Left lung (tissue), 10 donors: ENCODE measurements around the gene CADM2. TPM values are rescaled to one million over a fixed set of nuclear protein-coding genes. Genes with fewer than 3 reads are reported as not detected.

Experiments
- ATAC-seq: fragments of 200-7000 bp; cut with Tn5 transposase; one replicate; pipeline ENCODE4 v1.9.1; 2020; ENCODE audit warnings: moderate library complexity
- DNase-seq, 4 donors: peaks; one replicate each; pipeline ENCODE4 v3.0.0-alpha.2; 2013 to 2020
- H3K27ac ChIP-seq, 2 donors: fragments of 200-600 bp; sonication (generic) in 1 of 2; one replicate each; pipeline versions ENCODE4 v1.5.0 to v1.8.0; 2020 to 2021
- H3K27me3 ChIP-seq, 2 donors: fragments of 200-600 bp; sonication (generic) in 1 of 2; one replicate each; pipeline versions ENCODE4 v1.5.0 to v1.8.0; 2020 to 2021
- H3K36me3 ChIP-seq, 2 donors: fragments of 200-600 bp; sonication (generic) in 1 of 2; one replicate each; pipeline versions ENCODE4 v1.5.0 to v1.8.0; 2020 to 2021
- H3K4me1 ChIP-seq, 2 donors: fragments of 200-600 bp; one replicate each; pipeline ENCODE4 v1.8.0; 2021
- H3K4me3 ChIP-seq, 2 donors: fragments of 200-600 bp; sonication (generic) in 1 of 2; one replicate each; pipeline versions ENCODE4 v1.5.0 to v1.8.0; 2020 to 2021; ENCODE audit warnings: mild to moderate bottlenecking in 1 of 2
- H3K9me3 ChIP-seq, 2 donors: fragments of 200-600 bp; sonication (generic) in 1 of 2; one replicate each; pipeline versions ENCODE4 v1.5.0 to v1.8.0; 2020 to 2021
- intact Hi-C, 2 donors: fragments of 100-400 bp; cut with DNase I; formaldehyde crosslinking; loops; one replicate each; pipeline versions ENCODE4 v1.11.2 to v1.14.2; 2022
- polyA plus RNA-seq, 6 donors: library from polyadenylated mRNA; unstranded; fragments of 120-200 nt; gene quantifications; one replicate each; pipeline ENCODE4 v1.2.1, GENCODE V29; 2013; ENCODE audit not compliant: insufficient read length in 6 of 6
- total RNA-seq, 2 donors: library from RNA; stranded (reverse); fragmentation: NEBNext Ultra II Directional; extraction: Animal tissue kit (Norgen Biotek cat#: 25700); gene quantifications; one replicate each; pipeline ENCODE4 v1.2.1, GENCODE V29; 2021
- TF ChIP-seq, protein P1 (sequence below), 2 donors: fragments of 200-600 bp; sonication (generic) in 1 of 2; IDR thresholded peaks; one replicate each; pipeline versions ENCODE4 v1.5.0 to v1.8.0; 2021; ENCODE audit warnings: antibody characterized with exemption in 2 of 2
- donor health status: DM: no; HTN: yes; CAD: no.
- donor health status: DM: no; HTN: no; CAD: no.

CADM2 gene
- total and polyA plus RNA-seq, 8 donors, result 0.16 to 2.3 (median 0.74) TPM

- DNase-seq, result no peak
- no peaks in the 10 kb centered on the region for H3K27me3 ChIP-seq
- ATAC-seq, result no peak
- H3K36me3 ChIP-seq, result no peaks in the 10 kb centered on the region
- intact Hi-C loops, result no loop called here
- H3K9me3 ChIP-seq, result no peaks in the 10 kb centered on the region
- H3K4me1 ChIP-seq, result no peaks in the 10 kb centered on the region
- no peak overlapping the region for H3K27ac ChIP-seq
- TF ChIP-seq, protein P1, sequence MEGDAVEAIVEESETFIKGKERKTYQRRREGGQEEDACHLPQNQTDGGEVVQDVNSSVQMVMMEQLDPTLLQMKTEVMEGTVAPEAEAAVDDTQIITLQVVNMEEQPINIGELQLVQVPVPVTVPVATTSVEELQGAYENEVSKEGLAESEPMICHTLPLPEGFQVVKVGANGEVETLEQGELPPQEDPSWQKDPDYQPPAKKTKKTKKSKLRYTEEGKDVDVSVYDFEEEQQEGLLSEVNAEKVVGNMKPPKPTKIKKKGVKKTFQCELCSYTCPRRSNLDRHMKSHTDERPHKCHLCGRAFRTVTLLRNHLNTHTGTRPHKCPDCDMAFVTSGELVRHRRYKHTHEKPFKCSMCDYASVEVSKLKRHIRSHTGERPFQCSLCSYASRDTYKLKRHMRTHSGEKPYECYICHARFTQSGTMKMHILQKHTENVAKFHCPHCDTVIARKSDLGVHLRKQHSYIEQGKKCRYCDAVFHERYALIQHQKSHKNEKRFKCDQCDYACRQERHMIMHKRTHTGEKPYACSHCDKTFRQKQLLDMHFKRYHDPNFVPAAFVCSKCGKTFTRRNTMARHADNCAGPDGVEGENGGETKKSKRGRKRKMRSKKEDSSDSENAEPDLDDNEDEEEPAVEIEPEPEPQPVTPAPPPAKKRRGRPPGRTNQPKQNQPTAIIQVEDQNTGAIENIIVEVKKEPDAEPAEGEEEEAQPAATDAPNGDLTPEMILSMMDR (IDR thresholded peaks at IDR 0.05), result no peak
- H3K4me3 ChIP-seq, result no peak overlapping the region
Measured at GRCh38 chr3:85321892-85322291, 363.1 kb downstream of the CADM2 start.

DNA sequence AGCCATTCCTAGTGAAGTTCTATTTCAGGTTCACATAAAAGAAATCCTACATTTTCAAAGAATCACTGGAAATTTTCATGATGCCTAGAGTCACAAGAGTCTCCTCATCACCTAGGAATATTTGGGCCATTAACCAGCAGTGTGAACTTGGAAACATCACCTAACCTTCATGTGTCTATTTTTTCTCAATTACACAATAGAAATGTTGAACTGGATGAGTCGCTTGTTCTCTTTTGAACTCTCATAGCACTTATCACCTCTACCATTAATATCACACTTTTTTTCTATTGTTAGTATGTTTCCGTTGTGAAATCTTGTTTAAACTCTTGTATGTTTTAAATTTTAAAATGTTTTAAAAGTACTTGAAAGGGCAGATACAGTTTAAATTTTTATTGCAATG is 371.3 kb downstream of the CADM2 start:
- no peaks in the 10 kb centered on the region for H3K4me1 ChIP-seq
- H3K27me3 ChIP-seq, result no peaks in the 10 kb centered on the region
- no peak for ATAC-seq
- H3K4me3 ChIP-seq, result no peak overlapping the region
- H3K27ac ChIP-seq, result no peak overlapping the region
- no peaks in the 10 kb centered on the region for H3K9me3 ChIP-seq
- TF ChIP-seq, protein P1 (IDR thresholded peaks at IDR 0.05), result no peak
- intact Hi-C loops, result no loop called here
- no peaks in the 10 kb centered on the region for H3K36me3 ChIP-seq
- no peak for DNase-seq

DNA sequence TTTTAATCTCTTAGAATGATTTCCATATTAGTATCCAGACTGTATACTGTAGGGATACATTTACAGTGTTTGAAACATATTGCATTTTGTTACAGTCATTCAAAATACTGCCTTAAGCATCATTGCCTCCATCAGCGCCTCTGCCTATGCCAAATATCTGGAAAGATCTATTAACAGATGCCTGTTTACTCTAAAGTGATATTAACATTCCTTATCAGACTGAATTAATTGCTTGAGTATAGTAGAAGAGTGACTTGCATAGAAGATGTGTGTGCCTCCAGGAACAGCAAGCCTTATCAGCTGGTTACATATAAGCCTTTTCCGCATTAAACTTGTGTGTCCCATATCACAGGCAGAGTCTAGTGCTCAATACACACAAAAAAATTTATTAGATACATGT is 379.1 kb downstream of the CADM2 start:
- Histone ChIP-seq H3K27me3 (no peaks in the 10 kb centered on the region), H3K4me3 (no peak overlapping the region), H3K4me1 (no peaks in the 10 kb centered on the region), H3K36me3 (no peaks in the 10 kb centered on the region), H3K27ac (no peak overlapping the region), H3K9me3 (no peaks in the 10 kb centered on the region)
- TF ChIP-seq, protein P1 (IDR thresholded peaks at IDR 0.05), result no peak
- no peak for DNase-seq
- no peak for ATAC-seq
- intact Hi-C loops, result no loop called here

DNA sequence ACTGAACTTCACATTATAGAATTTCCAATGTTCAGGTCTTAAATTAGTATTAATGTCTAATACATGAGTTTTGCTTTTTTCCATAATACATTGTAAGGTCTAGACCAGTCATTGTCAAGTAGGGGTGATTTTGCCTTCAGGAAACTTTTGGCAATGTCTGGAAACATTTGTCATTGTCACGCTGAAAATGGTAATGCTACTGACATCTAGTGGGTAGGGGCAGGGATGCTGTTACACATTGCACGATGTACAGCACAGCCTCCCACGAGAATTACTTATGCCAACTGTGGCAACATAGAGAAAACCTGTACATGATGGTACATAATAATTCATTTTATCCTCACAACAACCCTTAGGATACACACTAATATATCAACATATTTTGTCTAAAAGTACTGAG is 384.1 kb downstream of the CADM2 start:
- intact Hi-C loops, result no loop called here

GRCh38 chr3:85355572-85355971 is 396.8 kb downstream of the CADM2 start:
- H3K27ac ChIP-seq, result no peak overlapping the region

More for the DNA sequence above, 384.1 kb downstream of the CADM2 start:
- TF ChIP-seq, protein P1 (IDR thresholded peaks at IDR 0.05), result peak in 1 of 2 donors; percentile 10
- DNase-seq, result peak in 1 of 4 donors; percentile 8
- Histone ChIP-seq H3K27me3 (no peaks in the 10 kb centered on the region), H3K4me3 (no peak overlapping the region), H3K4me1 (no peaks in the 10 kb centered on the region), H3K27ac (no peak overlapping the region), H3K36me3 (no peaks in the 10 kb centered on the region), H3K9me3 (no peaks in the 10 kb centered on the region)
- peak; percentile 69 for ATAC-seq

More at GRCh38 chr3:85355572-85355971, 396.8 kb downstream of the CADM2 start:
- Histone ChIP-seq H3K9me3 (no peaks in the 10 kb centered on the region), H3K4me1 (no peaks in the 10 kb centered on the region), H3K36me3 (no peaks in the 10 kb centered on the region), H3K4me3 (no peak overlapping the region), H3K27me3 (no peaks in the 10 kb centered on the region)
- TF ChIP-seq, protein P1 (IDR thresholded peaks at IDR 0.05), result no peak
- no peak for DNase-seq
- ATAC-seq, result no peak
- intact Hi-C loops, result no loop called here
